Cardiac fibroblast (primary cell): ENCODE measurements around the gene YIPF4.

Source experiments
- DNase-seq, 2 donors: peaks; one replicate each; pipeline versions ENCODE4 v3.0.0 to v3.0.0-alpha.2; 2010; ENCODE audit warnings: low read depth in 2 of 2
- H3K4me3 ChIP-seq, 2 donors: replicated peaks in 1 of 2; 1 replicate in 1 of 2; 2 replicates in 1 of 2; pipeline ENCODE4 v1.5.1; 2011; ENCODE audit warnings: low read depth in 2 of 2, low read length in 2 of 2, mild to moderate bottlenecking in 2 of 2, moderate library complexity in 1 of 2
- TF ChIP-seq, protein P1 (sequence below): IDR thresholded peaks from one replicate; pipeline ENCODE4 v1.5.1; 2011; ENCODE audit warnings: low read depth, mild to moderate bottlenecking, low read length, inconsistent platforms

Gene YIPF4

DNA sequence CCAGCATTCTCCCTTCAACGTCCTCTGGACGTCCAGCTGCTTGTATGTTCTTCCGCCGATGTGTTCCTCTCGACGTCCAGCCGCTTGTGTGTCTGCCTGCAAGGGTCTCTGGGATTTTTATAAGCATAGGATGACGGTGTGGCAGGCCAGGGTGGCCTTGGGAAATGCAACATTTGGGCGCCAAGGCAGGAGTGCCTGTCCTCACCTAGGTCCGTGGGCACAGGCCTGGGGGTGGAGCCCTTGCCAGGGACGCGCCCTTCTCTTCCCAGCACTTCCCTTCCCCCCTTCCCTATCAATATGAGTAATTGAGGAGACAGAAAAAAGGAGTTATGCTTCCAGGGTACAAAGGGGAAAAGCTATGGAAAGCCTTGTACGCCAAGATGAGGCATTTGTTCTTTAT, 19.5 kb upstream of the YIPF4 start:
- DNase-seq: no peak
- no peak overlapping the region for H3K4me3 ChIP-seq
- TF ChIP-seq, protein P1, sequence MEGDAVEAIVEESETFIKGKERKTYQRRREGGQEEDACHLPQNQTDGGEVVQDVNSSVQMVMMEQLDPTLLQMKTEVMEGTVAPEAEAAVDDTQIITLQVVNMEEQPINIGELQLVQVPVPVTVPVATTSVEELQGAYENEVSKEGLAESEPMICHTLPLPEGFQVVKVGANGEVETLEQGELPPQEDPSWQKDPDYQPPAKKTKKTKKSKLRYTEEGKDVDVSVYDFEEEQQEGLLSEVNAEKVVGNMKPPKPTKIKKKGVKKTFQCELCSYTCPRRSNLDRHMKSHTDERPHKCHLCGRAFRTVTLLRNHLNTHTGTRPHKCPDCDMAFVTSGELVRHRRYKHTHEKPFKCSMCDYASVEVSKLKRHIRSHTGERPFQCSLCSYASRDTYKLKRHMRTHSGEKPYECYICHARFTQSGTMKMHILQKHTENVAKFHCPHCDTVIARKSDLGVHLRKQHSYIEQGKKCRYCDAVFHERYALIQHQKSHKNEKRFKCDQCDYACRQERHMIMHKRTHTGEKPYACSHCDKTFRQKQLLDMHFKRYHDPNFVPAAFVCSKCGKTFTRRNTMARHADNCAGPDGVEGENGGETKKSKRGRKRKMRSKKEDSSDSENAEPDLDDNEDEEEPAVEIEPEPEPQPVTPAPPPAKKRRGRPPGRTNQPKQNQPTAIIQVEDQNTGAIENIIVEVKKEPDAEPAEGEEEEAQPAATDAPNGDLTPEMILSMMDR: no peak

DNA sequence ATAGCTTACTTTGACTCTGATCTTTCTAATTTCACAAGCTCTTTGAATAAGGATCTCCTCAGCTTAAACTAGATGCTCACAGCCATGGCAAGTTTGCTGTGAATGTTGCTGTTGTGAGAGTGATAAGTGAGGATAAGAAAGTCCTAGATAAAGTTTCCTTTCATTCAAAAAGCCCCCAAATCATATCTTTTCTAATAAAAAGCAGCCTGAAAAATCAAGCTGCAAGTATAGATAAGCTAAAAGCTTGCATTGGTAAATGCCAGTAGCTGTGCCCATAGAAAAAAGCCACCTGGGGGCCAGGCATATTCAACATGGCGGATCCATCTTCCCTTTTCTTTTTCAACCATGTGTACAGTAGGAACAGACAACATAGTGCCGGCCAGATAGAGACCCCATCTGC, 17.3 kb upstream of the YIPF4 start:
- no peak overlapping the region for H3K4me3 ChIP-seq
- TF ChIP-seq, protein P1: no peak

GRCh38 chr2:32262105-32262504, 15.6 kb upstream of the YIPF4 start:
- TF ChIP-seq, protein P1: no peak
- no peak for DNase-seq
- no peak overlapping the region for H3K4me3 ChIP-seq

More for the DNA sequence above, 17.3 kb upstream of the YIPF4 start:
- no peak for DNase-seq

DNA sequence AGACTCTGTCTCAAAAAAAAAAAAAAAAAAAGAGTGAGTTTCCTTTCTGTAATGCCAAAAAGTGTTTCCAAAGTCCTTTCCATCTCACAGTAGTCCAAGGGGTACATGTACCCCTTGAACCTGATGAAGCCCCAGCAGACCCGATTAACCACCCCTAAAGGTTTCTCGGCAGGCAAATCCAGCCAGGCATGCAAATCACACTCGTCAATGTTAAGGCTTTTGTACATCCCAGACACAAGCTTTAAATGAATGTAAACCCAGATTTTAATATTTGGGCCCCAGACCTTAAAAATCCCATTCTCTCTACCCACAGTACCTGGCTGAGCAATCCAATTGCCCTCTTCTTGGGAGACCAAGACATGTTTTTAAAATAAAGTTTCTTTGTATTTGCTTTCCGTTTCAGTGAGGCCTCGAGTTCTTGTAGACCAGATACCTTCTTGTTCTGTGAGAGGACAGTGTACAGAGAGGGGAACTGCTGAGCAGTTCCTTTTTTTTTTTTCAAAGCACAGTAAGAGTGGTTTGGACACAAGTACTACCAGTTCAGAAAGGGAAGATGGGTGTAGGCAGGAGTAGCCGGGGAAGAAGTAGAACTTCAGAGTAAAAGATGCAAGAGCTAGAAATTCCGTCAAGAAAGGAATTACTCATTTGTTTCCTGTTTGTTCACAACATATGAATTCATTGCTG, 13.1 kb upstream of the YIPF4 start, which contains the start of gene NLRC4:
TSS of gene NLRC4 (minus strand) at position 465 of the 684 bp plus-strand sequence. CDS start 8,111 bp downstream, outside the sequence.
- TF ChIP-seq, protein P1: no peak
- H3K4me3 ChIP-seq: no peak within 1 kb of the TSS
- no peak for DNase-seq

- TF ChIP-seq, protein P1: no peak
- no peak for DNase-seq
These were observed 6.6 kb upstream of the YIPF4 start for GRCh38 chr2:32271063-32271462.

GRCh38 chr2:32272279-32272678, 5.4 kb upstream of the YIPF4 start:
- TF ChIP-seq, protein P1: no peak
- DNase-seq: no peak
- H3K4me3 ChIP-seq: no peak overlapping the region

More at GRCh38 chr2:32271063-32271462, 6.6 kb upstream of the YIPF4 start:
- H3K4me3 ChIP-seq: no peak overlapping the region
